ENCODE data around the gene TCP11X2. TPM values are rescaled to one million over a fixed set of nuclear protein-coding genes. Genes with fewer than 3 reads are reported as not detected.
A peak's percentile ranks its signal among the peaks of the same experiment; 100 is the strongest.
"Not testable (repeated sequence)": the region's sequence is repeated elsewhere in the genome, so short reads cannot be mapped to it uniquely, and the experiment has no call there.

The TCP11X2 gene
- polyA plus RNA-seq, 1 donor (not counting 4 experiments of a cell fraction or from before 2014, with no cell fraction given): not detected

DNA sequence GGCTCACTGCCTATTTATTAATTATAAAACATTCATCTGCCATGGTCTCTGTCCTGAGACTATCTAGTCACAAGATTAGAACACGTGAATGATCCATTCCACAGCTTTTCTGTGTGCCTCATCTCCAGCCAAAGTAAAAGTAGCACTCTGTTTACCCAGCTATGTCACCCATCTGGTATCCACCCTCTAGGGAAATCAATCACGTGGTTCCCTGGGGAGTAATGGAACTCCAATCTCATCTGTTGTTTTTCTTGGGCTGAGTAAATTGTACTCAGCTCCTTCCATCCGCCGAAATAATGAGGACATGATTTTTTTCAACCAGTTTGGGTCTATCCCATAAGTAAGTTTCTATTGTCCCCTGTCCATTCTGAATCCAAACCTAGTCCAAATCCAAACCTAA lies 13.0 kb downstream of the TCP11X2 start:
- H3K27me3 ChIP-seq (ENCODE audit: control insufficient read depth, extremely low read depth, insufficient read depth, low read length); H3K4me2 ChIP-seq (ENCODE audit: control insufficient read depth, extremely low read depth, insufficient read depth, low read depth, low read length); DNase-seq (ENCODE audit: low read depth, low spot score); dilution Hi-C loops (cut with MboI; ENCODE audit: extremely low pct_ligation_motif_present, low sequenced_read_pairs); H3K4me3 ChIP-seq (ENCODE audit: control insufficient read depth in 2 of 3, extremely low read depth in 1 of 3, insufficient read depth in 2 of 3, low read depth in 1 of 3, low read length in 3 of 3); H3K27ac ChIP-seq (ENCODE audit: control insufficient read depth, insufficient read depth, low read length); H2AFZ ChIP-seq (ENCODE audit: control insufficient read depth, low read length); H3K9me1 ChIP-seq (ENCODE audit: control insufficient read depth, extremely low read depth, insufficient read depth, low read length); H3K4me1 ChIP-seq (ENCODE audit: control insufficient read depth, extremely low read depth, insufficient read depth, low read length); H3K9me3 ChIP-seq (ENCODE audit: control insufficient read depth, low read depth, low read length); H3K79me2 ChIP-seq (ENCODE audit: control insufficient read depth, insufficient read depth, low read length); H3K36me3 ChIP-seq (ENCODE audit: control insufficient read depth in 2 of 2, extremely low read depth in 1 of 2, insufficient read depth in 2 of 2, low read length in 2 of 2); H4K20me1 ChIP-seq (ENCODE audit: control insufficient read depth, extremely low read depth, insufficient read depth, low read length); H3K9ac ChIP-seq (ENCODE audit: control insufficient read depth, extremely low read depth, insufficient read depth, low read length): not testable (repeated sequence)
- peak; percentile 67 for FAIRE-seq

DNA sequence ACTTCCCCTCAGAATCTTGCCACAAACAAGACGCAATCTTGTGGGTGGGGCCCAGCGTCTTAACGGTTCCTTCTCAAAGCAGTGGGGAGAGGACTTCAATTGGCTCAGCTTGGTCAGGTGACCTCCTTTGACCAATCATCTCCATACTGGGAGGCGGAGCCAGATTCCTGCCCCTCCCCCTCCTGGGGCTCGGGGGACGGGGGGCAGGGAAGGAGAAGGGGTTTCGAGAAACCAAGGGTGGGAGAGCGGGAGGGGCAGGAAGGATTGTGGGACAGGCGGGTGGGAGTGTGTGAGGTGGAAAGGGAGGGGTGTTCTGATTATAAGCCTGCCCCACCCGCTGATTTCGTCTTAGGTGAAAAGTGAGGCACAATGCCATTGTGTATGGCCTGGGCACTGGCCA lies 31.7 kb downstream of the TCP11X2 start, which contains the start of gene NXF2B:
TSS of gene NXF2B (minus strand) at position 101 of the 400 bp plus-strand sequence. CDS start 59,972 bp downstream, outside the sequence.
- dilution Hi-C loops (cut with MboI; ENCODE audit: extremely low pct_ligation_motif_present, low sequenced_read_pairs); H3K79me2 ChIP-seq (ENCODE audit: control insufficient read depth, insufficient read depth, low read length): not testable (repeated sequence)

DNA sequence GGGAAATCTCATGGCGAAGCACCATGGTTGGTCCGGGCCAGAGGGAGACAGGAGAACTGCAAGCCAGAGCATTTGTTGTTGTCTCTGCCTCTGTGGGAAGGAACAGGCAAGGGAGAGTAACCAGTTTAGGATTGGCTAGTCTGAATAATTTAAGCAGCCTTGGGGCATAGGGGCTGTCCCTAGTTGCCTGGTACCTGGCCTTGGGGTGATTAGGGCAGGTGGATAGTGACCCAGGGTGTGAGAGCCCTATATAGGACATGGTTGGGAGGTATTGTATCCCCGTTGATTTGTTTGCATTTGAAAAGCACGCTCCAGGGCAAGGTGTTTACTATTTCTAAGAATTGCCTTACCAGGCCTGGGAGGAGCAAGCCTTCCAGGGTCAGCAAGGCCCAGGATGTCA lies 57.1 kb downstream of the TCP11X2 start:
- H3K4me2 ChIP-seq (ENCODE audit: control insufficient read depth, extremely low read depth, insufficient read depth, low read depth, low read length); H3K9ac ChIP-seq (ENCODE audit: control insufficient read depth, extremely low read depth, insufficient read depth, low read length); H3K36me3 ChIP-seq (ENCODE audit: control insufficient read depth in 2 of 2, extremely low read depth in 1 of 2, insufficient read depth in 2 of 2, low read length in 2 of 2); H3K4me3 ChIP-seq (ENCODE audit: control insufficient read depth in 2 of 3, extremely low read depth in 1 of 3, insufficient read depth in 2 of 3, low read depth in 1 of 3, low read length in 3 of 3); H3K79me2 ChIP-seq (ENCODE audit: control insufficient read depth, insufficient read depth, low read length); H2AFZ ChIP-seq (ENCODE audit: control insufficient read depth, low read length); H3K27me3 ChIP-seq (ENCODE audit: control insufficient read depth, extremely low read depth, insufficient read depth, low read length); H3K9me1 ChIP-seq (ENCODE audit: control insufficient read depth, extremely low read depth, insufficient read depth, low read length); H4K20me1 ChIP-seq (ENCODE audit: control insufficient read depth, extremely low read depth, insufficient read depth, low read length); dilution Hi-C loops (cut with MboI; ENCODE audit: extremely low pct_ligation_motif_present, low sequenced_read_pairs); H3K4me1 ChIP-seq (ENCODE audit: control insufficient read depth, extremely low read depth, insufficient read depth, low read length); H3K27ac ChIP-seq (ENCODE audit: control insufficient read depth, insufficient read depth, low read length); H3K9me3 ChIP-seq (ENCODE audit: control insufficient read depth, low read depth, low read length); DNase-seq (ENCODE audit: low read depth, low spot score); FAIRE-seq: not testable (repeated sequence)

More for the DNA sequence above, 31.7 kb downstream of the TCP11X2 start, which contains the start of gene NXF2B:
- not testable (repeated sequence) for H3K4me1 ChIP-seq (ENCODE audit: control insufficient read depth, extremely low read depth, insufficient read depth, low read length); H3K27ac ChIP-seq (ENCODE audit: control insufficient read depth, insufficient read depth, low read length); H4K20me1 ChIP-seq (ENCODE audit: control insufficient read depth, extremely low read depth, insufficient read depth, low read length); H3K9me1 ChIP-seq (ENCODE audit: control insufficient read depth, extremely low read depth, insufficient read depth, low read length); DNase-seq (ENCODE audit: low read depth, low spot score); H3K4me2 ChIP-seq (ENCODE audit: control insufficient read depth, extremely low read depth, insufficient read depth, low read depth, low read length); H3K9me3 ChIP-seq (ENCODE audit: control insufficient read depth, low read depth, low read length); H3K36me3 ChIP-seq (ENCODE audit: control insufficient read depth in 2 of 2, extremely low read depth in 1 of 2, insufficient read depth in 2 of 2, low read length in 2 of 2); H3K9ac ChIP-seq (ENCODE audit: control insufficient read depth, extremely low read depth, insufficient read depth, low read length); H3K27me3 ChIP-seq (ENCODE audit: control insufficient read depth, extremely low read depth, insufficient read depth, low read length); FAIRE-seq; H3K4me3 ChIP-seq (ENCODE audit: control insufficient read depth in 2 of 3, extremely low read depth in 1 of 3, insufficient read depth in 2 of 3, low read depth in 1 of 3, low read length in 3 of 3); H2AFZ ChIP-seq (ENCODE audit: control insufficient read depth, low read length)

Other genes with a start within 250 kb of the TCP11X2 start
- not detected in 3 replicates for gene NXF2, start 224.6 kb downstream of the TCP11X2 start, polyA plus RNA-seq
- gene NXF2B, start 31.8 kb downstream of the TCP11X2 start, polyA plus RNA-seq: not detected in 3 replicates
- not detected in 3 replicates for gene TMSB15A, start 44.9 kb upstream of the TCP11X2 start, polyA plus RNA-seq
- 11.6 to 13.5 TPM (median 11.7 TPM) in 3 replicates for gene ARMCX5, start 127.7 kb upstream of the TCP11X2 start, polyA plus RNA-seq
- 0.22 to 0.34 TPM (median 0.26 TPM) in 3 replicates for gene GPRASP1, start 179.7 kb upstream of the TCP11X2 start, polyA plus RNA-seq
- gene GPRASP2, start 240.6 kb upstream of the TCP11X2 start, polyA plus RNA-seq: 3.6 to 4.9 TPM (median 3.8 TPM) in 3 replicates
- gene GPRASP3, start 248.9 kb upstream of the TCP11X2 start, polyA plus RNA-seq: 3.0 to 3.1 TPM (median 3.0 TPM) in 3 replicates

Data from keratinocyte (primary cell).